ENCODE data around the gene CASS4. TPM values are rescaled to one million over a fixed set of nuclear protein-coding genes. Genes with fewer than 3 reads are reported as not detected.

The CASS4 gene
- total and polyA plus RNA-seq, 2 donors (not counting 1 experiment from before 2014, with no cell fraction given), result 17.7 to 65.8 TPM

GRCh38 chr20:56417402-56417801 is 5.3 kb downstream of the CASS4 start:
- H3K9me3 ChIP-seq (ENCODE audit: control insufficient read depth, insufficient read depth, low read depth, low read length), result no peaks in the 10 kb centered on the region
- peak overlapping the region; percentile 13 for H3K4me2 ChIP-seq (ENCODE audit: extremely low read depth, insufficient read depth, low read length)
- no peak overlapping the region for H2AFZ ChIP-seq (ENCODE audit: low read length)
- peak overlapping the region; percentile 58 for H3K27ac ChIP-seq (ENCODE audit: insufficient read depth, low read length)
- no peaks in the 10 kb centered on the region for H4K20me1 ChIP-seq (ENCODE audit: control insufficient read depth, extremely low read depth, insufficient read depth, low read length)
- no peaks in the 10 kb centered on the region for H3K27me3 ChIP-seq (ENCODE audit: control insufficient read depth, insufficient read depth, low read length)
- no peak for DNase-seq (ENCODE audit: low read depth in 2 of 2)
- no peak for TF ChIP-seq EZH2 (IDR thresholded peaks at IDR 0.05; ENCODE audit: low read length, missing control alignments)
- no peak for TF ChIP-seq CTCF (conservative IDR thresholded peaks at IDR 0.05 in 1 of 2, IDR thresholded peaks at IDR 0.05 in 1 of 2; ENCODE audit: low read depth in 1 of 2, low read length in 2 of 2)
- H3K79me2 ChIP-seq (ENCODE audit: control insufficient read depth, insufficient read depth, low read length), result peaks cover 72% of the 10 kb centered on the region
- no peak overlapping the region for H3K4me3 ChIP-seq (replicated peaks in 1 of 4; ENCODE audit: control extremely low read depth in 1 of 4, insufficient read depth in 1 of 4, low read depth in 3 of 4, low read length in 4 of 4)
- peaks cover 29% of the 10 kb centered on the region for H3K4me1 ChIP-seq (ENCODE audit: control insufficient read depth, extremely low read depth, insufficient read depth, low read length)
- no peak overlapping the region for H3K9ac ChIP-seq (ENCODE audit: insufficient read depth, low read length)
- no peaks in the 10 kb centered on the region for H3K36me3 ChIP-seq (ENCODE audit: control insufficient read depth, insufficient read depth, low read length)

- Histone ChIP-seq H3K4me3 (replicated peaks in 1 of 4; ENCODE audit: control extremely low read depth in 1 of 4, insufficient read depth in 1 of 4, low read depth in 3 of 4, low read length in 4 of 4) (no peak overlapping the region), H3K4me1 (ENCODE audit: control insufficient read depth, extremely low read depth, insufficient read depth, low read length) (peaks cover 31% of the 10 kb centered on the region), H4K20me1 (ENCODE audit: control insufficient read depth, extremely low read depth, insufficient read depth, low read length) (no peaks in the 10 kb centered on the region), H2AFZ (ENCODE audit: low read length) (no peak overlapping the region), H3K9me3 (ENCODE audit: control insufficient read depth, insufficient read depth, low read depth, low read length) (no peaks in the 10 kb centered on the region), H3K27ac (ENCODE audit: insufficient read depth, low read length) (peak overlapping the region; percentile 58), H3K36me3 (ENCODE audit: control insufficient read depth, insufficient read depth, low read length) (no peaks in the 10 kb centered on the region), H3K79me2 (ENCODE audit: control insufficient read depth, insufficient read depth, low read length) (peaks cover 68% of the 10 kb centered on the region), H3K9ac (ENCODE audit: insufficient read depth, low read length) (no peak overlapping the region), H3K27me3 (ENCODE audit: control insufficient read depth, insufficient read depth, low read length) (no peaks in the 10 kb centered on the region), H3K4me2 (ENCODE audit: extremely low read depth, insufficient read depth, low read length) (no peak overlapping the region)
- peak in 1 of 2 donors; percentile 53 for DNase-seq (ENCODE audit: low read depth in 2 of 2)
- TF ChIP-seq EZH2 (IDR thresholded peaks at IDR 0.05; ENCODE audit: low read length, missing control alignments) (no peak), CTCF (conservative IDR thresholded peaks at IDR 0.05 in 1 of 2, IDR thresholded peaks at IDR 0.05 in 1 of 2; ENCODE audit: low read depth in 1 of 2, low read length in 2 of 2) (no peak)
Measured at GRCh38 chr20:56417911-56418310, 5.9 kb downstream of the CASS4 start.

GRCh38 chr20:56418385-56418861 is 6.4 kb downstream of the CASS4 start:
- H3K9ac ChIP-seq (ENCODE audit: insufficient read depth, low read length), result no peak overlapping the region
- TF ChIP-seq CTCF (conservative IDR thresholded peaks at IDR 0.05 in 1 of 2, IDR thresholded peaks at IDR 0.05 in 1 of 2; ENCODE audit: low read depth in 1 of 2, low read length in 2 of 2) (no peak), EZH2 (IDR thresholded peaks at IDR 0.05; ENCODE audit: low read length, missing control alignments) (no peak)
- no peaks in the 10 kb centered on the region for H3K36me3 ChIP-seq (ENCODE audit: control insufficient read depth, insufficient read depth, low read length)
- H3K79me2 ChIP-seq (ENCODE audit: control insufficient read depth, insufficient read depth, low read length), result peaks cover 65% of the 10 kb centered on the region
- H3K27me3 ChIP-seq (ENCODE audit: control insufficient read depth, insufficient read depth, low read length), result no peaks in the 10 kb centered on the region
- DNase-seq (ENCODE audit: low read depth in 2 of 2), result no peak
- peak overlapping the region; percentile 58 for H3K27ac ChIP-seq (ENCODE audit: insufficient read depth, low read length)
- H3K4me3 ChIP-seq (replicated peaks in 1 of 4; ENCODE audit: control extremely low read depth in 1 of 4, insufficient read depth in 1 of 4, low read depth in 3 of 4, low read length in 4 of 4), result no peak overlapping the region
- peak overlapping the region; percentile 38 for H3K4me2 ChIP-seq (ENCODE audit: extremely low read depth, insufficient read depth, low read length)
- no peaks in the 10 kb centered on the region for H3K9me3 ChIP-seq (ENCODE audit: control insufficient read depth, insufficient read depth, low read depth, low read length)
- H4K20me1 ChIP-seq (ENCODE audit: control insufficient read depth, extremely low read depth, insufficient read depth, low read length), result no peaks in the 10 kb centered on the region
- peaks cover 35% of the 10 kb centered on the region for H3K4me1 ChIP-seq (ENCODE audit: control insufficient read depth, extremely low read depth, insufficient read depth, low read length)
- H2AFZ ChIP-seq (ENCODE audit: low read length), result no peak overlapping the region

Measured in fibroblast of lung (primary cell).